Measurements from ENCODE around the gene GFY.
A peak's percentile ranks its signal among the peaks of the same experiment; 100 is the strongest.

DNA sequence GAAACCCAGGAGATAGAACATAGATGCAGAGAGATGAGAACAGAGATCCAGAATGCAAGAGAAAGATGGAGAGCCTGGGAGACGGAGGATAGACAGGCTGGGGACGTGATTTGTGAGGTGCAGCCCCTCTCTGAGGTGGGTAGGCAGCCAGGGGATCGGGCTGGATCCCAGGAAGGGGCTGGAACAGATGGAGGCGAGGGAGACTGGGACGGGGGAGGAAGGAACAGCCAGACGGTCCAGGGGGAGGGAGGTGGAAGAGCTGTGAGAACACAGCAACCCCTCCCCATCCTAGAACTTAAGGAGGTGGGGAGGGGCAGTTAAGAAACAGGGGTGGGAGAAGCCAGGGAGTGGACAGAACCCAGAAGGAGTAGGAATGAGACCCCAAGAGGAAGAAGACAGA lies 13.1 kb downstream of the GFY start:
- TF ChIP-seq EZH2phosphoT487 (IDR thresholded peaks at IDR 0.05; ENCODE audit: insufficient read depth, low read depth) (no peak), EZH2 (IDR thresholded peaks at IDR 0.05; ENCODE audit: insufficient read depth, poor library complexity, severe bottlenecking) (peak; percentile 47)
